ENCODE measurements around the gene AJAP1. TPM values are rescaled to one million over a fixed set of nuclear protein-coding genes. Genes with fewer than 3 reads are reported as not detected.
"Not testable (repeated sequence)": the region's sequence is repeated elsewhere in the genome, so short reads cannot be mapped to it uniquely, and the experiment has no call there.

AJAP1 gene
- total RNA-seq, 2 experiments from 2014 or later: not detected

GRCh38 chr1:4665456-4665855 lies 11.0 kb downstream of the AJAP1 start:
- Histone ChIP-seq H3K36me3 (ENCODE audit: insufficient read depth, low read length) (no peaks in the 10 kb centered on the region), H3K27ac (ENCODE audit: low read depth, low read length, poor library complexity, severe bottlenecking) (no peak overlapping the region), H3K9me3 (ENCODE audit: low read length) (no peaks in the 10 kb centered on the region), H3K9me2 (ENCODE audit: insufficient read depth, low read length) (no peaks in the 10 kb centered on the region), H3K4me2 (ENCODE audit: low read length) (no peak overlapping the region), H3K4me1 (ENCODE audit: insufficient read depth, low read length, poor library complexity, severe bottlenecking) (no peaks in the 10 kb centered on the region), H3K4me3 (ENCODE audit: low read depth, low read length, poor library complexity, severe bottlenecking) (no peak overlapping the region), H2AFZ (ENCODE audit: low read length) (no peak overlapping the region), H3K79me2 (ENCODE audit: insufficient read depth, low read depth, low read length) (no peaks in the 10 kb centered on the region), H4K20me1 (ENCODE audit: insufficient read depth, low read length) (no peaks in the 10 kb centered on the region)
- DNase-seq (ENCODE audit: low spot score): no peak
- CTCF ChIA-PET (ENCODE audit: unreplicated experiment): no interaction called here
- TF ChIP-seq, protein P1, sequence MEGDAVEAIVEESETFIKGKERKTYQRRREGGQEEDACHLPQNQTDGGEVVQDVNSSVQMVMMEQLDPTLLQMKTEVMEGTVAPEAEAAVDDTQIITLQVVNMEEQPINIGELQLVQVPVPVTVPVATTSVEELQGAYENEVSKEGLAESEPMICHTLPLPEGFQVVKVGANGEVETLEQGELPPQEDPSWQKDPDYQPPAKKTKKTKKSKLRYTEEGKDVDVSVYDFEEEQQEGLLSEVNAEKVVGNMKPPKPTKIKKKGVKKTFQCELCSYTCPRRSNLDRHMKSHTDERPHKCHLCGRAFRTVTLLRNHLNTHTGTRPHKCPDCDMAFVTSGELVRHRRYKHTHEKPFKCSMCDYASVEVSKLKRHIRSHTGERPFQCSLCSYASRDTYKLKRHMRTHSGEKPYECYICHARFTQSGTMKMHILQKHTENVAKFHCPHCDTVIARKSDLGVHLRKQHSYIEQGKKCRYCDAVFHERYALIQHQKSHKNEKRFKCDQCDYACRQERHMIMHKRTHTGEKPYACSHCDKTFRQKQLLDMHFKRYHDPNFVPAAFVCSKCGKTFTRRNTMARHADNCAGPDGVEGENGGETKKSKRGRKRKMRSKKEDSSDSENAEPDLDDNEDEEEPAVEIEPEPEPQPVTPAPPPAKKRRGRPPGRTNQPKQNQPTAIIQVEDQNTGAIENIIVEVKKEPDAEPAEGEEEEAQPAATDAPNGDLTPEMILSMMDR (conservative IDR thresholded peaks at IDR 0.05; ENCODE audit: low read length): no peak
- TF ChIP-seq EZH2phosphoT487 (IDR thresholded peaks at IDR 0.05; ENCODE audit: borderline replicate concordance, low read depth, low read length): no peak
- no TSS peak for BruUV-seq (replicated peaks)
- POLR2A ChIA-PET: no interaction called here
- intact Hi-C loops (cut with micrococcal nuclease; ENCODE audit: unreplicated experiment): no loop called here

- H3K4me2 ChIP-seq (ENCODE audit: low read length); BruUV-seq (replicated peaks); DNase-seq (ENCODE audit: low spot score); H4K20me1 ChIP-seq (ENCODE audit: insufficient read depth, low read length); intact Hi-C loops (cut with micrococcal nuclease; ENCODE audit: unreplicated experiment); H3K27ac ChIP-seq (ENCODE audit: low read depth, low read length, poor library complexity, severe bottlenecking); H2AFZ ChIP-seq (ENCODE audit: low read length); H3K4me1 ChIP-seq (ENCODE audit: insufficient read depth, low read length, poor library complexity, severe bottlenecking); H3K9me3 ChIP-seq (ENCODE audit: low read length); H3K79me2 ChIP-seq (ENCODE audit: insufficient read depth, low read depth, low read length); H3K9me2 ChIP-seq (ENCODE audit: insufficient read depth, low read length); CTCF ChIA-PET (ENCODE audit: unreplicated experiment); H3K36me3 ChIP-seq (ENCODE audit: insufficient read depth, low read length); POLR2A ChIA-PET; H3K4me3 ChIP-seq (ENCODE audit: low read depth, low read length, poor library complexity, severe bottlenecking): not testable (repeated sequence)
Measured at GRCh38 chr1:4666683-4667082, 12.3 kb downstream of the AJAP1 start.

DNA sequence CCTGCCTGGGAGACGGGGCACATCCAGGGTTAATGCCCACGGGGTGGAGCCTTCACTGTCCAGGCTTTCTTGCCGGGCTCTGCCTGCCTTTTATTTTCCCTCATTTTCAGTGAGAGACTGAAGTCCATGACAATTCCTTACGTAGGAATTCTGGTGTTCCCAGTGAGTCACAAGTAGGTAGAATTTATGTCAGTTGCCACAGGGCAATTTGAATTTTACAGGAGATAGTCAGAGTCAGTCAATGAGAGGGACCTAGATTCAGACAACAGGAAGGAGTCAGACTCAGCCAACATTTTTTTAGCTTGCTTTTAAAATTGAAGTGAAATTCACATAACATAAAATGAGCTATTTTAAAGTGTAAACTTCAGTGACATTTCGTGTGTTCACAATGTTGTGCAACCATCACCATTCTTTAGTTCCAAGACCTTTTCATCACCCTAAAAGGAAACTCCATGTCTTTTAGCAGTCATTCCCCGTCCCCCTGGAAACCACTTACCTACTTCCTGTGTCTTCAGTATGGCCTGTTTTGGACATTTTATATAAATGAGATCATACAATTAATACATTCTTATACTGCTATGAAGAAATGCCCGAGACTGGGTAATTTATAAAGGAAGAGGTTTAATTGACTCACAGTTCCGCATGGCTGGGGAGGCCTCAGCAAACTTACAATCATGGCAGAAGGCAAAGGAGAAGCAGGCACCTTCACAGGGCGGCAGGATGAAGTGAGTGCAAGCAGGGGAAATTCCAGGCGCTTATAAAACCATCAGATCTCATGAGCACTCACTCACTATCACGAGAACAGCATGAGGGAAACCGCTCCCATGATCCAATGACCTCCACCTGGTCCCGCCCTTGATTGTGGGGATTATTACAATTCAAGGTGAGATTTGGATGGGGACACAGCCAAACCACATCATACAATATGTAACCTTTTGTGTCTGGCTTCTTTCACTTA lies 14.6 kb downstream of the AJAP1 start:
- H4K20me1 ChIP-seq (ENCODE audit: insufficient read depth, low read length): no peaks in the 10 kb centered on the region
- no peaks in the 10 kb centered on the region for H3K9me2 ChIP-seq (ENCODE audit: insufficient read depth, low read length)
- DNase-seq (ENCODE audit: low spot score): no peak
- CTCF ChIA-PET (ENCODE audit: unreplicated experiment): no interaction called here
- BruUV-seq (replicated peaks): no TSS peak
- POLR2A ChIA-PET: no interaction called here
- no peak for TF ChIP-seq EZH2phosphoT487 (IDR thresholded peaks at IDR 0.05; ENCODE audit: borderline replicate concordance, low read depth, low read length)
- TF ChIP-seq, protein P1 (conservative IDR thresholded peaks at IDR 0.05; ENCODE audit: low read length): no peak
- H3K4me3 ChIP-seq (ENCODE audit: low read depth, low read length, poor library complexity, severe bottlenecking): no peak overlapping the region
- no peaks in the 10 kb centered on the region for H3K9me3 ChIP-seq (ENCODE audit: low read length)
- H3K79me2 ChIP-seq (ENCODE audit: insufficient read depth, low read depth, low read length): no peaks in the 10 kb centered on the region
- intact Hi-C loops (cut with micrococcal nuclease; ENCODE audit: unreplicated experiment): no loop called here
- H3K4me2 ChIP-seq (ENCODE audit: low read length): no peak overlapping the region
- H3K4me1 ChIP-seq (ENCODE audit: insufficient read depth, low read length, poor library complexity, severe bottlenecking): no peaks in the 10 kb centered on the region
- H2AFZ ChIP-seq (ENCODE audit: low read length): no peak overlapping the region
- H3K27ac ChIP-seq (ENCODE audit: low read depth, low read length, poor library complexity, severe bottlenecking): no peak overlapping the region
- H3K36me3 ChIP-seq (ENCODE audit: insufficient read depth, low read length): no peaks in the 10 kb centered on the region
